K562 (cell line): Measurements from ENCODE around the gene WFDC9. TPM values are rescaled to one million over a fixed set of nuclear protein-coding genes. Genes with fewer than 3 reads are reported as not detected.
"Not testable (repeated sequence)": the region's sequence is repeated elsewhere in the genome, so short reads cannot be mapped to it uniquely, and the experiment has no call there.

ENCODE experiments used
- ATAC-seq: fragments of 200-7000 bp; cut with Tn5 transposase; 3 replicates; pipeline ENCODE4 v1.9.1; 2020; ENCODE audit warnings: moderate library complexity
- BruUV-seq: library from RNA; stranded (reverse); fragments of 400-500 nt; replicated peaks from 2 replicates; lab custom pipeline; 2021; lab: Mats Ljungman, UMichigan
- CTCF ChIA-PET: fragments of 300-600 bp; formaldehyde crosslinking; extraction: SDS; loops from one replicate; lab custom pipeline; 2021; ENCODE audit warnings: low intra/inter-chr PET ratio; lab: Yijun Ruan, JAX
- POLR2A ChIA-PET: fragments of 300-600, 350-650 bp; sonication (Branson Sonifier 250); formaldehyde crosslinking; extraction: SDS; loops from one replicate; lab custom pipeline; 2021; ENCODE audit warnings: antibody characterized with exemption, inconsistent platforms; lab: Yijun Ruan, JAX
- DNase-seq, 4 experiments: peaks; one replicate each; pipeline versions ENCODE4 v3.0.0 to v3.0.0-alpha.2; 2011 to 2018; ENCODE audit warnings: low spot score in 3 of 4, mixed read lengths in 3 of 4; ENCODE audit errors: extremely low read depth in 1 of 4
- FAIRE-seq: peaks from 2 replicates; lab custom pipeline; 2011; peaks lifted over from hg19 to GRCh38; lab: Jason Lieb, UNC
- H2AFZ ChIP-seq: 2 replicates; pipeline ENCODE4 v1.6.0; 2011; ENCODE audit warnings: low read depth, low read length, control low read depth, inconsistent platforms
- H3K27ac ChIP-seq: fragments of 200-600 bp; 3 replicates; pipeline ENCODE4 v1.8.0; 2011; ENCODE audit warnings: low read depth, mild to moderate bottlenecking, control low read depth, inconsistent platforms, low read length, moderate library complexity, mixed read lengths; ENCODE audit errors: extremely low read depth
- H3K27me3 ChIP-seq, 2 experiments: fragments of 300-600 bp in 1 of 2; 2 replicates in 1 of 2; 3 replicates in 1 of 2; pipeline versions ENCODE4 v1.6.0 to v1.8.0; 2011; ENCODE audit warnings: inconsistent platforms in 2 of 2, low read length in 2 of 2, mild to moderate bottlenecking in 1 of 2, mixed read lengths in 1 of 2, moderate library complexity in 1 of 2; ENCODE audit not compliant: control insufficient read depth in 2 of 2, insufficient read depth in 2 of 2
- H3K36me3 ChIP-seq: fragments of 300-600 bp; 3 replicates; pipeline ENCODE4 v1.8.0; 2011; ENCODE audit warnings: mild to moderate bottlenecking, low read length, inconsistent platforms; ENCODE audit not compliant: control insufficient read depth, insufficient read depth
- H3K4me1 ChIP-seq, 2 experiments: fragments of 200-600 bp in 1 of 2; replicated peaks in 1 of 2; 2 replicates in 1 of 2; 3 replicates in 1 of 2; pipeline versions ENCODE4 v1.5.1 to v1.8.0; 2011; ENCODE audit warnings: inconsistent platforms in 2 of 2, low read length in 2 of 2, mild to moderate bottlenecking in 1 of 2, mixed read lengths in 1 of 2, moderate library complexity in 1 of 2; ENCODE audit not compliant: control insufficient read depth in 2 of 2, insufficient read depth in 2 of 2
- H3K4me2 ChIP-seq: 2 replicates; pipeline ENCODE4 v1.6.1; 2011; ENCODE audit warnings: low read length, control low read depth, inconsistent platforms, mixed read lengths; ENCODE audit not compliant: insufficient read depth
- H3K4me3 ChIP-seq: fragments of 200-600 bp; sonication (generic), shearing (Covaris generic); 2 replicates; pipeline ENCODE4 v1.5.1; 2016; ENCODE audit warnings: control low read depth, inconsistent platforms
- H3K79me2 ChIP-seq: fragments of 200-600 bp; 3 replicates; pipeline ENCODE4 v1.8.0; 2011; ENCODE audit warnings: low read length, inconsistent platforms; ENCODE audit not compliant: control insufficient read depth, insufficient read depth
- H3K9ac ChIP-seq, 2 experiments: 2 replicates each; pipeline versions ENCODE4 v1.6.0 to v1.6.1; 2011; ENCODE audit warnings: low read depth in 2 of 2, low read length in 2 of 2, control low read depth in 1 of 2, inconsistent platforms in 1 of 2, mild to moderate bottlenecking in 1 of 2, mixed read lengths in 1 of 2; ENCODE audit not compliant: insufficient read depth in 1 of 2
- H3K9me1 ChIP-seq: one replicate; pipeline ENCODE4 v1.6.0; 2011; ENCODE audit warnings: inconsistent platforms, mild to moderate bottlenecking, low read length, moderate library complexity; ENCODE audit not compliant: control insufficient read depth, insufficient read depth
- H3K9me3 ChIP-seq: replicated peaks from 2 replicates; pipeline ENCODE4 v1.5.1; 2011; ENCODE audit warnings: low read depth, low read length, inconsistent platforms; ENCODE audit not compliant: control insufficient read depth, insufficient read depth
- H4K20me1 ChIP-seq: replicated peaks from 2 replicates; pipeline ENCODE4 v1.6.1; 2011; ENCODE audit warnings: low read length, inconsistent platforms, mixed read lengths; ENCODE audit not compliant: control insufficient read depth, insufficient read depth
- TAF9B ChIP-seq: fragments of 450-650 bp; IDR thresholded peaks from 2 replicates; pipeline ENCODE4 v1.6.1; 2018; ENCODE audit warnings: mild to moderate bottlenecking; ENCODE audit not compliant: partially characterized antibody
- TOE1 ChIP-seq, 2 experiments: fragments of 450-650 bp in 1 of 2; sonication (generic) in 1 of 2; formaldehyde crosslinking in 1 of 2; IDR thresholded peaks; 2 replicates each; pipeline versions ENCODE4 v1.7.1 to v1.8.0; 2016 to 2022; ENCODE audit warnings: borderline replicate concordance in 2 of 2, mild to moderate bottlenecking in 2 of 2, antibody characterized with exemption in 1 of 2, inconsistent platforms in 1 of 2, low read depth in 1 of 2, missing genetic modification reagents in 1 of 2, moderate library complexity in 1 of 2
- ZBTB40 ChIP-seq, 2 experiments: fragments of 450-650 bp in 1 of 2; sonication (generic) in 1 of 2; formaldehyde crosslinking in 1 of 2; IDR thresholded peaks; 2 replicates each; pipeline versions ENCODE4 v1.7.1 to v1.9.0; 2016 to 2022; ENCODE audit warnings: inconsistent platforms in 1 of 2, mild to moderate bottlenecking in 1 of 2, missing genetic modification reagents in 1 of 2
- ZNF699 ChIP-seq: fragments of 250-450 bp; sonication (Bioruptor Pico); IDR thresholded peaks from 2 replicates; pipeline ENCODE4 v1.8.0; 2021; ENCODE audit warnings: mild to moderate bottlenecking, moderate library complexity; ENCODE audit not compliant: insufficient replicate concordance
- WGBS: fragments of 100-300 bp; shearing (Covaris generic); methylation state at CpG from one replicate; pipeline ENCODE4 v1.1.6; 2016; ENCODE audit warnings: low coverage, mixed read lengths; ENCODE audit not compliant: insufficient coverage; ENCODE audit errors: missing lambda C conversion rate; 5-methylcytosine and 5-hydroxymethylcytosine counted together
- in situ Hi-C: fragments of 300-500 bp; cut with MboI; formaldehyde crosslinking; loops from 4 replicates; pipeline ENCODE4 v1.15.0; 2018; ENCODE audit warnings: inconsistent platforms, mixed read lengths
- intact Hi-C: fragments of 100-400 bp; cut with micrococcal nuclease; formaldehyde crosslinking; loops from 2 replicates; pipeline ENCODE4 v1.14.2; 2022
- polyA plus RNA-seq, 8 experiments: library from polyadenylated mRNA; depleted of rRNA in 4 of 8; stranded (reverse) in 5 of 8; unstranded in 3 of 8; fragments of >200 nt; fragmentation: Nextera tagmentation in 2 of 8; fragmentation: Illumina TruSeq in 1 of 8; extraction: Ambion mirVana in 2 of 8; extraction: Trizol in 1 of 8; gene quantifications; 2 replicates each; pipeline versions ENCODE4 v1.2.1 to v1.2.3, GENCODE V29; 2011 to 2014; ENCODE audit warnings: inconsistent platforms in 1 of 8, missing spikeins in 1 of 8
- total RNA-seq, 7 experiments: library from RNA; depleted of rRNA in 6 of 7; stranded (reverse); fragments of >200 nt in 6 of 7; fragmentation: Illumina TruSeq in 2 of 7; extraction: Trizol in 2 of 7; gene quantifications; 2 replicates each; pipeline versions ENCODE4 v1.2.1 to v1.2.3, GENCODE V29; 2011 to 2021; ENCODE audit warnings: low replicate concordance in 1 of 7

The WFDC9 gene
- total and polyA plus RNA-seq, 9 of the 15 experiments (the other 6 are each of a cell fraction or from before 2014, with no cell fraction given): not detected

DNA sequence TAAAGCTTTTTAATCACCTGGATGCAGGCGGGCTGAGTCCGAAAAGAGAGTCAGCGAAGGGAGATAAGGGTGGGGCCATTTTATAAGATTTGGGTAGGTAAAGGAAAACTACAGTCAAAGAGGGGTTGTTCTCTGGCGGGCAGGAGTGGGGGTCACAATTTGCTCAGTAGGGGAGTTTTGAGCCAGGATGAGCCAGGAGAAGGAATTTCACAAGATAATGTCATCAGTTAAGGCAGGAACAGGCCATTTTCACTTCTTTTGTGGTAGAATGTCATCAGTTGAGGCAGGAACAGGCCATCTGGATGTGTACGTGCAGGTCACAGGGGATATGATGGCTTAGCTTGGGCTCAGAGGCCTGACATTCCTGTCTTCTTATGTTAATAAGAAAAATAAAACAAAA, 46.8 kb downstream of the WFDC9 start:
- H3K27me3 ChIP-seq, H3K4me3 ChIP-seq, CTCF ChIA-PET, H3K79me2 ChIP-seq, H4K20me1 ChIP-seq, POLR2A ChIA-PET, H3K9me1 ChIP-seq, intact Hi-C loops, FAIRE-seq, H3K36me3 ChIP-seq, H3K27ac ChIP-seq, in situ Hi-C loops, H3K4me1 ChIP-seq, H3K9ac ChIP-seq, H3K9me3 ChIP-seq, H3K4me2 ChIP-seq, H2AFZ ChIP-seq, DNase-seq, ATAC-seq, BruUV-seq: not testable (repeated sequence)
- 3% methylated on average over 5 of the region's 5 CpGs for WGBS

GRCh38 chr20:45583502-45583901, 47.6 kb downstream of the WFDC9 start:
- BruUV-seq: no TSS peak
- CTCF ChIA-PET: no interaction called here
- Histone ChIP-seq H3K4me2 (no peak overlapping the region), H2AFZ (no peak overlapping the region), H3K27ac (no peak overlapping the region), H3K4me3 (no peak overlapping the region), H3K9me3 (no peaks in the 10 kb centered on the region), H3K9ac (no peak overlapping the region), H4K20me1 (no peaks in the 10 kb centered on the region), H3K36me3 (no peaks in the 10 kb centered on the region), H3K4me1 (no peaks in the 10 kb centered on the region), H3K79me2 (no peaks in the 10 kb centered on the region), H3K27me3 (peaks cover 6 to 12% of the 10 kb centered on the region in 2 experiments; a peak in 3 of 5 replicates), H3K9me1 (no peaks in the 10 kb centered on the region)
- 0% methylated on average over 3 of the region's 3 CpGs for WGBS
- intact Hi-C loops: no loop called here
- FAIRE-seq (no peak), ATAC-seq (no peak), DNase-seq (no peak)
- POLR2A ChIA-PET: interaction anchor here (0.6 kb wide), 1 partner anchor 15 kb away, joined by 3 read pairs; no protein-coding TSS in a partner anchor
- in situ Hi-C loops: no loop called here
- no peak for TF ChIP-seq TOE1 (IDR thresholded peaks at IDR 0.05; ENCODE audit: borderline replicate concordance)
- no peak for TF ChIP-seq TOE1 (CRISPR knock-in tag; IDR thresholded peaks at IDR 0.05; ENCODE audit: borderline replicate concordance, low read depth)
- TF ChIP-seq ZNF699: no peak
- TF ChIP-seq TAF9B: no peak
- TF ChIP-seq ZBTB40 (IDR thresholded peaks at IDR 0.05): no peak
- no peak for TF ChIP-seq ZBTB40 (CRISPR knock-in tag; IDR thresholded peaks at IDR 0.05)
